Tibial nerve (tissue), 3 donors: ENCODE measurements around the gene FKBP8.

Source experiments
- CTCF ChIP-seq, 5 experiments: fragments of 200-600 bp in 3 of 5; fragments of 450-650 bp in 2 of 5; sonication (generic) in 3 of 5; IDR thresholded peaks; one replicate each; pipeline ENCODE4 v1.5.1; 2016 to 2019; ENCODE audit warnings: antibody characterized with exemption in 5 of 5, mild to moderate bottlenecking in 3 of 5, moderate library complexity in 2 of 5
- POLR2A ChIP-seq, 2 donors: fragments of 450-650 bp; IDR thresholded peaks; one replicate each; pipeline ENCODE4 v1.6.1; 2017; ENCODE audit warnings: antibody characterized with exemption in 2 of 2, mild to moderate bottlenecking in 2 of 2, moderate library complexity in 2 of 2

DNA sequence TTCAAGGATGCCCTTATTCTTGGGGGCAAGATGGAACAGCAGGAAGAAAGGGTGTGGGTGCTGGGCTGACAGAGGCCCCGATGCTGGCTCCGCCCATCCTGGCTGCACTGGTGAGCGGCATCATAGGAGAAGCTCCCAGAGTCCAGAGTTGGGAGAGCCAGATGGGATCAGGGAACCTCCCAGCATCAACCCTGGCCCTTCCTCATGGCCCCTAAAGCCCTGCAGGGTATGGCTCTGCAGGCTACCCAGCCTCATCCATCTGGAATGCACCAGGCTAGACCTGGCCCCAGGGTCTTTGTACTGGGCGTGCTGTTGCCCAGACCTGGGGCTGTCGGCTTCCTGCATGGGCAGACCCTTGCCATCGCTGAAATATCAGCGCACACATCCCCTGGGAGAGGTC lies 13.6 kb downstream of the FKBP8 start:
- TF ChIP-seq CTCF (IDR thresholded peaks at IDR 0.05) (no peak), POLR2A (IDR thresholded peaks at IDR 0.05) (no peak)
